ENCODE results near the gene FANCI. TPM values are rescaled to one million over a fixed set of nuclear protein-coding genes. Genes with fewer than 3 reads are reported as not detected.
A peak's percentile ranks its signal among the peaks of the same experiment; 100 is the strongest.

Gene FANCI
- total RNA-seq, 1 donor from 2014 or later = 9.1 TPM

- Histone ChIP-seq H3K9me3 (no peaks in the 10 kb centered on the region), H3K4me1 (peaks cover 22% of the 10 kb centered on the region), H3K27ac (no peak overlapping the region), H3K4me3 (no peak overlapping the region), H3K27me3 (no peaks in the 10 kb centered on the region), H3K36me3 (peaks cover 10 to 99% of the 10 kb centered on the region in 2 donors)
- intact Hi-C loops (cut with DNase I) = no loop called here
- no peak for TF ChIP-seq POLR2AphosphoS5 (IDR thresholded peaks at IDR 0.05; ENCODE audit: insufficient read depth in 1 of 2, low read depth in 1 of 2)
- no peak for TF ChIP-seq POLR2A (IDR thresholded peaks at IDR 0.05)
- TF ChIP-seq, protein P1, sequence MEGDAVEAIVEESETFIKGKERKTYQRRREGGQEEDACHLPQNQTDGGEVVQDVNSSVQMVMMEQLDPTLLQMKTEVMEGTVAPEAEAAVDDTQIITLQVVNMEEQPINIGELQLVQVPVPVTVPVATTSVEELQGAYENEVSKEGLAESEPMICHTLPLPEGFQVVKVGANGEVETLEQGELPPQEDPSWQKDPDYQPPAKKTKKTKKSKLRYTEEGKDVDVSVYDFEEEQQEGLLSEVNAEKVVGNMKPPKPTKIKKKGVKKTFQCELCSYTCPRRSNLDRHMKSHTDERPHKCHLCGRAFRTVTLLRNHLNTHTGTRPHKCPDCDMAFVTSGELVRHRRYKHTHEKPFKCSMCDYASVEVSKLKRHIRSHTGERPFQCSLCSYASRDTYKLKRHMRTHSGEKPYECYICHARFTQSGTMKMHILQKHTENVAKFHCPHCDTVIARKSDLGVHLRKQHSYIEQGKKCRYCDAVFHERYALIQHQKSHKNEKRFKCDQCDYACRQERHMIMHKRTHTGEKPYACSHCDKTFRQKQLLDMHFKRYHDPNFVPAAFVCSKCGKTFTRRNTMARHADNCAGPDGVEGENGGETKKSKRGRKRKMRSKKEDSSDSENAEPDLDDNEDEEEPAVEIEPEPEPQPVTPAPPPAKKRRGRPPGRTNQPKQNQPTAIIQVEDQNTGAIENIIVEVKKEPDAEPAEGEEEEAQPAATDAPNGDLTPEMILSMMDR (IDR thresholded peaks at IDR 0.05) = no peak
- no peak for DNase-seq (ENCODE audit: extremely low spot score in 2 of 2)
Observed at GRCh38 chr15:89325039-89325803, 81.4 kb downstream of the FANCI start.

- Histone ChIP-seq H3K27ac (no peak overlapping the region), H3K4me3 (no peak overlapping the region), H3K36me3 (peaks cover 10 to 98% of the 10 kb centered on the region in 2 donors), H3K4me1 (peaks cover 33% of the 10 kb centered on the region), H3K9me3 (no peaks in the 10 kb centered on the region), H3K27me3 (no peaks in the 10 kb centered on the region)
- intact Hi-C loops (cut with DNase I) = no loop called here
- TF ChIP-seq POLR2A (IDR thresholded peaks at IDR 0.05) = no peak
- no peak for TF ChIP-seq POLR2AphosphoS5 (IDR thresholded peaks at IDR 0.05; ENCODE audit: insufficient read depth in 1 of 2, low read depth in 1 of 2)
- TF ChIP-seq, protein P1 (IDR thresholded peaks at IDR 0.05) = no peak
- peak in 1 of 2 donors; percentile 72 for DNase-seq (ENCODE audit: extremely low spot score in 2 of 2)
Observed at GRCh38 chr15:89326316-89326715, 82.5 kb downstream of the FANCI start.

- TF ChIP-seq, protein P1 (IDR thresholded peaks at IDR 0.05) = no peak
- TF ChIP-seq POLR2A (IDR thresholded peaks at IDR 0.05) = no peak
- no peak for TF ChIP-seq POLR2AphosphoS5 (IDR thresholded peaks at IDR 0.05; ENCODE audit: insufficient read depth in 1 of 2, low read depth in 1 of 2)
- Histone ChIP-seq H3K4me1 (peaks cover 41% of the 10 kb centered on the region), H3K9me3 (no peaks in the 10 kb centered on the region), H3K27ac (no peak overlapping the region), H3K27me3 (no peaks in the 10 kb centered on the region), H3K36me3 (peaks cover 10 to 98% of the 10 kb centered on the region in 2 donors), H3K4me3 (no peak overlapping the region)
- DNase-seq (ENCODE audit: extremely low spot score in 2 of 2) = no peak
- intact Hi-C loops (cut with DNase I) = no loop called here
Observed at GRCh38 chr15:89327113-89327512, 83.3 kb downstream of the FANCI start.

GRCh38 chr15:89328398-89329254 is 84.8 kb downstream of the FANCI start:
- intact Hi-C loops (cut with DNase I) = no loop called here
- H3K36me3 ChIP-seq = peaks cover 10 to 96% of the 10 kb centered on the region in 2 donors
- no peak for TF ChIP-seq POLR2AphosphoS5 (IDR thresholded peaks at IDR 0.05; ENCODE audit: insufficient read depth in 1 of 2, low read depth in 1 of 2)
- peaks cover 56% of the 10 kb centered on the region for H3K4me1 ChIP-seq
- H3K4me3 ChIP-seq = no peak overlapping the region
- no peaks in the 10 kb centered on the region for H3K9me3 ChIP-seq
- no peak for DNase-seq (ENCODE audit: extremely low spot score in 2 of 2)
- H3K27ac ChIP-seq = no peak overlapping the region
- H3K27me3 ChIP-seq = no peaks in the 10 kb centered on the region

GRCh38 chr15:89329329-89330084 is 85.7 kb downstream of the FANCI start:
- Histone ChIP-seq H3K4me1 (peaks cover 60% of the 10 kb centered on the region), H3K36me3 (peaks cover 10 to 88% of the 10 kb centered on the region in 2 donors), H3K27me3 (no peaks in the 10 kb centered on the region), H3K9me3 (no peaks in the 10 kb centered on the region), H3K4me3 (no peak overlapping the region), H3K27ac (no peak overlapping the region)
- TF ChIP-seq, protein P1 (IDR thresholded peaks at IDR 0.05) = no peak
- intact Hi-C loops (cut with DNase I) = no loop called here
- DNase-seq (ENCODE audit: extremely low spot score in 2 of 2) = no peak
